Rectal smooth muscle tissue (tissue), 1 donor: Measurements from ENCODE around the gene GPNMB.
A peak's percentile ranks its signal among the peaks of the same experiment; 100 is the strongest.

Source experiments
- H3K27ac ChIP-seq: one replicate; pipeline ENCODE4 v1.7.0; 2013; ENCODE audit warnings: low read depth, low read length, inconsistent platforms
- H3K27me3 ChIP-seq: one replicate; pipeline ENCODE4 v1.7.0; 2013; ENCODE audit warnings: low read length; ENCODE audit not compliant: control insufficient read depth, insufficient read depth
- H3K36me3 ChIP-seq: one replicate; pipeline ENCODE4 v1.7.0; 2013; ENCODE audit warnings: low read length; ENCODE audit not compliant: control insufficient read depth, insufficient read depth
- H3K4me1 ChIP-seq: one replicate; pipeline ENCODE4 v1.7.0; 2013; ENCODE audit warnings: low read length; ENCODE audit not compliant: control insufficient read depth, insufficient read depth
- H3K4me3 ChIP-seq: one replicate; pipeline ENCODE4 v1.7.0; 2013; ENCODE audit warnings: low read length
- H3K9ac ChIP-seq: one replicate; pipeline ENCODE4 v1.7.0; 2013; ENCODE audit warnings: low read length

The GPNMB gene

DNA sequence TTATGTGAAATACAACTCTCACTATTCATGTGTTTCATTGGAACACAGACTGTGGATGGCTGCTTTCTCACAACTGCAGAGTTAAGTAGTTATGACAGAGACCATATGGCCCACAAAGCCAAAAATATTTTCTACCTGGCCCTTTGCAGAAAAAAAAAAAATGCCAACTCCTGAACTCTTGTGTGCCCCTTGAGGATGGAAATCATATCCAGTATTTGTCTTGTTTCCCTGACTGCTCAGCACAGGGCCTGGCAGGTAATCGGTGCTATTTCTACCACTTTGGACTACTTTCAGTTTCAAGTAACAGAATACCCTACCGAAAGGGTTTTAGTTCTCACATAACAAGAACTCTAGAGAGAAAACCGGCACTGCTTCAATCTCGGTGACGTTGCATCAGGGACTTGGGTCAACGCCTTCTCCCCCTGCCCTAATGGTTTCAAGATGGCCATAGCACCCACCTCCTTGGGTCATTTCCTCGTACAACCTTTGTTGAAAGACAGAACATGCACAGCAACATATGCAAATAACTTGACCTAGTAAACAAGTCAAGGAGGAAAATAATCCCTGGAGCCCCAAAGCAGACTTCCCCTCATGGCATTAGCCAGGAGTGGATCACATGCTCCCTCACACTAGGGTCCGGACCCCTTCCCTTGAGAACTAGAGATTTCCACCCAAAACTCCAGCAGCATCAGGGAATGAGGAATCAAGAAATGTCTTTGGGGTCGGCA, 11.8 kb upstream of the GPNMB start:
- no peak overlapping the region for H3K9ac ChIP-seq
- no peak overlapping the region for H3K27ac ChIP-seq
- H3K36me3 ChIP-seq: no peaks in the 10 kb centered on the region
- H3K4me1 ChIP-seq: no peaks in the 10 kb centered on the region
- H3K4me3 ChIP-seq: no peak overlapping the region
- no peaks in the 10 kb centered on the region for H3K27me3 ChIP-seq

GRCh38 chr7:23235813-23236221, 10.8 kb upstream of the GPNMB start:
- Histone ChIP-seq H3K36me3 (no peaks in the 10 kb centered on the region), H3K4me1 (no peaks in the 10 kb centered on the region), H3K27ac (no peak overlapping the region), H3K27me3 (no peaks in the 10 kb centered on the region), H3K4me3 (no peak overlapping the region), H3K9ac (no peak overlapping the region)

DNA sequence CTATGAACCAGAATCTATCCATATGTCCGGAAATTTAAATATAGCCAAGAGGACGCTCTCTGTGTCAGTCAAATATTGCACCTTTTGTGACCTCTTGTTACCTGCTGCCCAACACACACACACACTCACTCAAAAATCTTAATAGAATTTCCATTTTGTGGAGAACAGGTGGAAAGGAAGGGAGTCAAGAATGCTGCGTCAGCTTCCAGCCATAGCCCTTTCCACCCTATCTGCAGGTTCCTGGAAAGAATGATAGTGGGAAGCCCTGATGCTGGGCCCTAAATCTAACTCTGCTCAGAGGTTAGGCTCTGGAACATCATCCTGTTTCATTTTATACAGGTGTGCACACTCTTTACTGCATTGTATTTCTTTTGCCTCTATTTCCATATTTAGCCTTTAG, 9.6 kb upstream of the GPNMB start:
- H3K27me3 ChIP-seq: no peaks in the 10 kb centered on the region
- H3K36me3 ChIP-seq: no peaks in the 10 kb centered on the region
- no peak overlapping the region for H3K27ac ChIP-seq
- H3K4me1 ChIP-seq: no peaks in the 10 kb centered on the region
- no peak overlapping the region for H3K9ac ChIP-seq
- H3K4me3 ChIP-seq: no peak overlapping the region

- no peak overlapping the region for H3K4me3 ChIP-seq
- H3K9ac ChIP-seq: no peak overlapping the region
- no peaks in the 10 kb centered on the region for H3K36me3 ChIP-seq
- no peaks in the 10 kb centered on the region for H3K4me1 ChIP-seq
- no peak overlapping the region for H3K27ac ChIP-seq
- no peaks in the 10 kb centered on the region for H3K27me3 ChIP-seq
Observed at GRCh38 chr7:23238983-23239652, 7.5 kb upstream of the GPNMB start.

- H3K36me3 ChIP-seq: no peaks in the 10 kb centered on the region
- H3K9ac ChIP-seq: no peak overlapping the region
- no peak overlapping the region for H3K27ac ChIP-seq
- no peaks in the 10 kb centered on the region for H3K27me3 ChIP-seq
- no peaks in the 10 kb centered on the region for H3K4me1 ChIP-seq
- H3K4me3 ChIP-seq: no peak overlapping the region
Observed at GRCh38 chr7:23239698-23240097, 6.9 kb upstream of the GPNMB start.

DNA sequence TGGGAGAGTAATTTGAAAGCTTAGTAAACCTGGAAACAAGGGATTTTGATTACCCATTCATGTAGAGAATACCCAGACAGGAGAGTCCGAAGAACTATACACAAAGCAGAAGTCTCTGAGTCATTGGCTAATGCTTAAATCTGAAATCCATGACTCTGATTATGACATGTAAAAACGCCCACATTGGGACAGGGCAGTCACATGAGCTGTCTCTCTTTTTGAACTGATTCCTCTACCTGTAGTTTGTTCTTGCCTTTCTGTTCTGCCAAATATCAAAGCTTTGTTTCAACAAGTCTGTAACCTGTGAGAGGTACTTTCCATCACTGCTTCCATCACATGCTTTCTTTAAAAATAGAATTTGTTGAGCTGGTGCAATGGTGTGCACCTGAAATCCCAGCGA, 4.3 kb upstream of the GPNMB start:
- no peaks in the 10 kb centered on the region for H3K36me3 ChIP-seq
- no peak overlapping the region for H3K27ac ChIP-seq
- no peak overlapping the region for H3K4me3 ChIP-seq

DNA sequence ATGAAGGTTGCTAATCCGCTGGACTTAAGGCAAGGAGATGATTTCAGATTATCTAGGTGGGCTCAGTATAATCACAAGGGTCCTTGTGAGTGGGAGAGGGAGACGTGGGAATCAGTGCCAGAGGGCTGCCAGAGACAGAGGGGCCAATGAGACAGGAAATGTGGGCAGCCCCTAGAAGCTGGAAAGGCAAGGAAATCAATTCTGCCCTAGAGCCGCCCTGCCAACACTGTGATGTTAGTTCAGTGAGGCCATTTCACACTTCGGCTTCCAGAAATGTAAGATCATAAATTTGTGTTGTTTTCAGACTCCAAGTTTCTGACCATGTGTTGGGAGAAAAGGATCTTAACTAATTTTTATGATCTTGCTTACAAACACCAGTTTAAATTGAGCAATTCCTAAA, 3.6 kb upstream of the GPNMB start:
- Histone ChIP-seq H3K36me3 (no peaks in the 10 kb centered on the region), H3K9ac (no peak overlapping the region), H3K4me3 (no peak overlapping the region), H3K27me3 (peaks cover 4% of the 10 kb centered on the region), H3K4me1 (no peaks in the 10 kb centered on the region), H3K27ac (no peak overlapping the region)

More for the DNA sequence above, 4.3 kb upstream of the GPNMB start:
- no peak overlapping the region for H3K9ac ChIP-seq
- no peaks in the 10 kb centered on the region for H3K4me1 ChIP-seq
- H3K27me3 ChIP-seq: peaks cover 2% of the 10 kb centered on the region

- peak overlapping the region; percentile 12 for H3K27ac ChIP-seq
- H3K9ac ChIP-seq: no peak overlapping the region
- no peaks in the 10 kb centered on the region for H3K36me3 ChIP-seq
- H3K27me3 ChIP-seq: peaks cover 10% of the 10 kb centered on the region
- no peaks in the 10 kb centered on the region for H3K4me1 ChIP-seq
- peak overlapping the region; percentile 59 for H3K4me3 ChIP-seq
Observed at GRCh38 chr7:23247046-23247602, 549 bp downstream of the GPNMB start.

GRCh38 chr7:23247603-23248335, 1.2 kb downstream of the GPNMB start:
- no peaks in the 10 kb centered on the region for H3K4me1 ChIP-seq
- peak overlapping the region; percentile 40 for H3K27ac ChIP-seq
- peaks cover 10% of the 10 kb centered on the region for H3K27me3 ChIP-seq
- H3K4me3 ChIP-seq: peak overlapping the region; percentile 59
- H3K36me3 ChIP-seq: no peaks in the 10 kb centered on the region
- no peak overlapping the region for H3K9ac ChIP-seq

DNA sequence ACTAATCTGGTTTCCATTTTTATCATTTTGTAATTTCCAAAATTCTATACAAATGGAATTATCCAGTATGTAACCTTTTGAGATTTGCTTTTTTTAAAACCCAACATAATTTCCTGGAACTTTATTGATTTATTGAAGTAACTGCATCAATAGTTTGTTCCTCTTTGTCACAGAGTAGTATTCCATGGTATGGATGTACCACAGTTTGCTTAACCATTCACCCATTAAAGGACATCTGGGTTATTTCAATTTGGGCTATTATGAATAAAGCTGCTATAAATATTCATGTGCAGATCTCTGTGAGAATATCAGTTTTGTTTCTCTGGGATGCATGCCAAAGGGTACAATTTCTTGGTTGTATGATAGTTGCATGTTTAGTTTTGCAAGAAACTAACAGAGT, 2.9 kb downstream of the GPNMB start:
- no peaks in the 10 kb centered on the region for H3K36me3 ChIP-seq
- H3K4me3 ChIP-seq: no peak overlapping the region
- H3K27ac ChIP-seq: no peak overlapping the region
- H3K9ac ChIP-seq: no peak overlapping the region
- no peaks in the 10 kb centered on the region for H3K4me1 ChIP-seq
- peaks cover 10% of the 10 kb centered on the region for H3K27me3 ChIP-seq

- no peaks in the 10 kb centered on the region for H3K27me3 ChIP-seq
- H3K36me3 ChIP-seq: no peaks in the 10 kb centered on the region
- H3K9ac ChIP-seq: no peak overlapping the region
- no peak overlapping the region for H3K4me3 ChIP-seq
- H3K4me1 ChIP-seq: no peaks in the 10 kb centered on the region
- no peak overlapping the region for H3K27ac ChIP-seq
Observed at GRCh38 chr7:23254051-23254681, 7.6 kb downstream of the GPNMB start.

GRCh38 chr7:23256731-23257130, 10.2 kb downstream of the GPNMB start:
- no peaks in the 10 kb centered on the region for H3K27me3 ChIP-seq
- H3K9ac ChIP-seq: no peak overlapping the region
- H3K4me1 ChIP-seq: no peaks in the 10 kb centered on the region
- H3K27ac ChIP-seq: no peak overlapping the region
- no peak overlapping the region for H3K4me3 ChIP-seq
- no peaks in the 10 kb centered on the region for H3K36me3 ChIP-seq
